GM03348 (cell line): ENCODE measurements around the gene VPS54.
"Not testable (repeated sequence)": the region's sequence is repeated elsewhere in the genome, so short reads cannot be mapped to it uniquely, and the experiment has no call there.

Experiments
- DNase-seq: peaks from one replicate; pipeline ENCODE4 v3.0.0; 2012; ENCODE audit warnings: low spot score

Gene VPS54

GRCh38 chr2:64023485-64024258 is 4.4 kb upstream of the VPS54 start:
- no peak for DNase-seq

- no peak for DNase-seq
Measured at GRCh38 chr2:64021578-64021977, 2.4 kb upstream of the VPS54 start.

- DNase-seq, result no peak
Measured at GRCh38 chr2:64019975-64020528, 824 bp upstream of the VPS54 start.

- DNase-seq, result peak; percentile 62
Measured at GRCh38 chr2:64018701-64019082, 536 bp downstream of the VPS54 start.

- peak; percentile 42 for DNase-seq
Measured at GRCh38 chr2:64017811-64018700, 1.2 kb downstream of the VPS54 start.

- DNase-seq, result no peak
Measured at GRCh38 chr2:64015898-64016297, 3.3 kb downstream of the VPS54 start.

- DNase-seq, result no peak
Measured at GRCh38 chr2:64015391-64015790, 3.8 kb downstream of the VPS54 start.

GRCh38 chr2:64014628-64015027 is 4.6 kb downstream of the VPS54 start:
- DNase-seq, result no peak

GRCh38 chr2:64013053-64013452 is 6.2 kb downstream of the VPS54 start:
- no peak for DNase-seq

GRCh38 chr2:64012115-64012514 is 7.1 kb downstream of the VPS54 start:
- no peak for DNase-seq

- no peak for DNase-seq
Measured at GRCh38 chr2:64008434-64009009, 10.7 kb downstream of the VPS54 start.

GRCh38 chr2:64007924-64008323 is 11.3 kb downstream of the VPS54 start:
- DNase-seq, result no peak

GRCh38 chr2:64005707-64006356 is 13.4 kb downstream of the VPS54 start:
- DNase-seq, result no peak

GRCh38 chr2:64003239-64003638 is 16.0 kb downstream of the VPS54 start:
- DNase-seq, result no peak

GRCh38 chr2:64001382-64002101 is 17.7 kb downstream of the VPS54 start:
- no peak for DNase-seq

GRCh38 chr2:64000630-64001381 is 18.4 kb downstream of the VPS54 start:
- DNase-seq, result no peak

- DNase-seq, result no peak
Measured at GRCh38 chr2:63999049-63999448, 20.2 kb downstream of the VPS54 start.

- not testable (repeated sequence) for DNase-seq
Measured at GRCh38 chr2:63996582-63997198, 22.5 kb downstream of the VPS54 start.

- DNase-seq, result not testable (repeated sequence)
Measured at GRCh38 chr2:63994329-63995070, 24.7 kb downstream of the VPS54 start.
